SK-N-SH (cell line): ENCODE results near the gene NMNAT1. TPM values are rescaled to one million over a fixed set of nuclear protein-coding genes. Genes with fewer than 3 reads are reported as not detected.

Experiments
- CTCF ChIA-PET: fragments of 300-600, 350-600 bp; formaldehyde crosslinking; extraction: SDS; loops from one replicate; lab custom pipeline; 2021; lab: Yijun Ruan, JAX
- POLR2A ChIA-PET: fragments of 350-600 bp; sonication (Branson Sonifier 250); formaldehyde crosslinking; extraction: SDS; loops from one replicate; lab custom pipeline; 2020; ENCODE audit warnings: antibody characterized with exemption, inconsistent platforms; lab: Yijun Ruan, JAX
- DNase-seq: peaks from one replicate; pipeline ENCODE4 v3.0.0; 2012
- H2AFZ ChIP-seq: fragments of 200-600 bp; sonication (generic); 2 replicates; pipeline ENCODE4 v1.8.1; 2016; ENCODE audit warnings: antibody characterized with exemption, mild to moderate bottlenecking, low read depth
- H3F3A ChIP-seq: fragments of 200-600 bp; sonication (generic); replicated peaks from 2 replicates; pipeline ENCODE3; 2016; ENCODE audit warnings: antibody characterized with exemption, mild to moderate bottlenecking; ENCODE audit not compliant: insufficient read depth
- H3K27ac ChIP-seq, 2 experiments: fragments of 200-500 bp in 1 of 2; fragments of 200-600 bp in 1 of 2; sonication (Bioruptor generic) in 1 of 2; sonication (generic), shearing (Covaris generic) in 1 of 2; 2 replicates each; pipeline versions ENCODE4 v1.5.1 to v1.6.1; 2014 to 2016; ENCODE audit warnings: low read depth in 2 of 2, inconsistent platforms in 1 of 2, low read length in 1 of 2, mild to moderate bottlenecking in 1 of 2, mixed read lengths in 1 of 2
- H3K27me3 ChIP-seq: fragments of 200-600 bp; sonication (generic), shearing (Covaris generic); 2 replicates; pipeline ENCODE4 v1.6.1; 2016; ENCODE audit warnings: mixed run types; ENCODE audit not compliant: insufficient read depth
- H3K36me3 ChIP-seq, 2 experiments: fragments of 200-500 bp in 1 of 2; fragments of 200-600 bp in 1 of 2; sonication (Bioruptor generic) in 1 of 2; sonication (generic) in 1 of 2; replicated peaks in 1 of 2; 2 replicates each; pipeline versions ENCODE3 to v1.5.1; 2014 to 2016; ENCODE audit warnings: low read length in 1 of 2, mild to moderate bottlenecking in 1 of 2; ENCODE audit not compliant: insufficient read depth in 2 of 2, control insufficient read depth in 1 of 2
- H3K4me1 ChIP-seq, 2 experiments: fragments of 200-500 bp in 1 of 2; fragments of 200-600 bp in 1 of 2; sonication (Bioruptor generic) in 1 of 2; sonication (generic), shearing (Covaris generic) in 1 of 2; 2 replicates each; pipeline versions ENCODE4 v1.5.1 to v1.6.1; 2014 to 2016; ENCODE audit warnings: low read depth in 1 of 2, low read length in 1 of 2, mixed run types in 1 of 2; ENCODE audit not compliant: insufficient read depth in 2 of 2, control insufficient read depth in 1 of 2
- H3K4me2 ChIP-seq: fragments of 200-600 bp; sonication (generic), shearing (Covaris generic); 2 replicates; pipeline ENCODE4 v1.6.1; 2017; ENCODE audit warnings: mixed run types
- H3K4me3 ChIP-seq, 2 experiments: fragments of 200-500 bp in 1 of 2; fragments of 200-600 bp in 1 of 2; sonication (Bioruptor generic) in 1 of 2; sonication (generic), shearing (Covaris generic) in 1 of 2; 2 replicates each; pipeline versions ENCODE4 v1.5.1 to v1.8.1; 2014 to 2016; ENCODE audit warnings: low read depth in 2 of 2, inconsistent platforms in 1 of 2, low read length in 1 of 2, mild to moderate bottlenecking in 1 of 2, mixed read lengths in 1 of 2, moderate library complexity in 1 of 2
- H3K79me2 ChIP-seq: fragments of 200-600 bp; sonication (generic); 2 replicates; pipeline ENCODE4 v1.8.1; 2017; ENCODE audit warnings: mild to moderate bottlenecking; ENCODE audit not compliant: insufficient read depth
- H3K9ac ChIP-seq: fragments of 200-600 bp; sonication (generic); 2 replicates; pipeline ENCODE4 v1.6.1; 2017; ENCODE audit warnings: mixed run types
- H3K9me2 ChIP-seq: fragments of 200-600 bp; sonication (generic); 2 replicates; pipeline ENCODE4 v1.6.1; 2017; ENCODE audit warnings: mixed run types
- H3K9me3 ChIP-seq: fragments of 200-600 bp; sonication (generic); 2 replicates; pipeline ENCODE4 v1.6.1; 2017; ENCODE audit warnings: mixed run types, mild to moderate bottlenecking, moderate library complexity
- H4K20me1 ChIP-seq: fragments of 200-600 bp; sonication (generic); 2 replicates; pipeline ENCODE4 v1.6.1; 2017; ENCODE audit warnings: mild to moderate bottlenecking, mixed run types; ENCODE audit not compliant: insufficient read depth
- EP300 ChIP-seq, 2 experiments: IDR thresholded peaks; 2 replicates each; pipeline versions ENCODE4 v1.4.0 to v1.6.1; 2012; ENCODE audit warnings: borderline replicate concordance in 1 of 2, low read depth in 1 of 2, low read length in 1 of 2
- EZH2phosphoT487 ChIP-seq: fragments of 200-600 bp; sonication (generic); IDR thresholded peaks from 2 replicates; pipeline ENCODE4 v1.6.1; 2017; ENCODE audit warnings: low read depth, mixed run types, mild to moderate bottlenecking, antibody characterized with exemption, moderate library complexity, borderline replicate concordance
- IRF3 ChIP-seq: fragments of 150-350 bp; IDR thresholded peaks from 2 replicates; pipeline ENCODE4 v1.6.1; 2016; ENCODE audit warnings: mild to moderate bottlenecking, low read depth, low read length
- NFIC ChIP-seq: IDR thresholded peaks from 2 replicates; pipeline ENCODE4 v1.4.0; 2012; ENCODE audit warnings: borderline replicate concordance
- NRF1 ChIP-seq: IDR thresholded peaks from 2 replicates; pipeline ENCODE4 v1.6.1; 2012; ENCODE audit warnings: low read depth, mild to moderate bottlenecking, low read length
- POLR2AphosphoS5 ChIP-seq: IDR thresholded peaks from 2 replicates; pipeline ENCODE4 v1.6.1; 2012; ENCODE audit warnings: low read depth, low read length
- RAD21 ChIP-seq: IDR thresholded peaks from 2 replicates; pipeline ENCODE4 v1.6.1; 2012; ENCODE audit warnings: mild to moderate bottlenecking, low read length
- REST ChIP-seq: IDR thresholded peaks from 2 replicates; pipeline ENCODE4 v1.6.1; 2012; ENCODE audit warnings: mild to moderate bottlenecking, low read depth, low read length, moderate library complexity
- TAF1 ChIP-seq: IDR thresholded peaks from 2 replicates; pipeline ENCODE4 v1.6.1; 2012; ENCODE audit warnings: low read depth, mild to moderate bottlenecking, low read length, moderate library complexity, borderline replicate concordance
- USF1 ChIP-seq: IDR thresholded peaks from 2 replicates; pipeline ENCODE4 v1.4.0; 2012; ENCODE audit warnings: low read depth, borderline replicate concordance
- USF2 ChIP-seq: fragments of 150-350 bp; IDR thresholded peaks from 2 replicates; pipeline ENCODE4 v1.6.1; 2017; ENCODE audit warnings: antibody characterized with exemption, low read length, low read depth, borderline replicate concordance
- WGBS: methylation state at CpG from one replicate; pipeline ENCODE4 v1.1.6; 2017; ENCODE audit warnings: low lambda C conversion rate; 5-methylcytosine and 5-hydroxymethylcytosine counted together
- polyA plus RNA-seq, 3 experiments: library from polyadenylated mRNA; depleted of rRNA; stranded (reverse); fragments of >200 nt; gene quantifications; 2 replicates each; pipeline ENCODE4 v1.2.3, GENCODE V29; 2012

The NMNAT1 gene
- polyA plus RNA-seq, 1 of the 3 experiments (the other 2 are of a cell fraction) = 7.0 TPM

GRCh38 chr1:9900142-9901043 lies 42.9 kb upstream of the NMNAT1 start:
- Histone ChIP-seq H3K36me3 (no peaks in the 10 kb centered on the region), H3K4me2 (no peak overlapping the region), H3K79me2 (peaks cover 39% of the 10 kb centered on the region), H3K9ac (no peak overlapping the region), H3K9me2 (no peaks in the 10 kb centered on the region), H3K4me3 (no peak overlapping the region), H4K20me1 (no peaks in the 10 kb centered on the region), H2AFZ (no peak overlapping the region), H3K27me3 (no peaks in the 10 kb centered on the region), H3F3A (no peaks in the 10 kb centered on the region), H3K9me3 (no peaks in the 10 kb centered on the region), H3K27ac (no peak overlapping the region)
- ChIA-PET CTCF (interaction anchor here (1.0 kb wide), 1 partner anchor 9 kb away, joined by 3 read pairs; no protein-coding TSS in a partner anchor), POLR2A (no interaction called here)
- WGBS = 94% methylated on average over 13 of the region's 18 CpGs
- DNase-seq = no peak
- TF ChIP-seq NRF1 (no peak), EP300 (IDR thresholded peaks at IDR 0.05; ENCODE audit: borderline replicate concordance in 1 of 2, low read depth in 1 of 2, low read length in 1 of 2) (no peak), TAF1 (no peak), IRF3 (no peak), USF1 (no peak)
- TF ChIP-seq, all 33 proteins: peak for 0
- H3K4me1 ChIP-seq = peaks cover 0 to 9% of the 10 kb centered on the region in 2 experiments; a peak in 1 of 4 replicates

GRCh38 chr1:9901148-9902059 lies 41.9 kb upstream of the NMNAT1 start:
- H3K79me2 ChIP-seq = peaks cover 42% of the 10 kb centered on the region
- no peaks in the 10 kb centered on the region for H3K27me3 ChIP-seq
- ChIA-PET CTCF (interaction anchor here (1.1 kb wide), 1 partner anchor 274 kb away, joined by 5 read pairs; no protein-coding TSS in a partner anchor), POLR2A (interaction anchor here (0.6 to 1.1 kb wide), 2 partner anchors 10 to 82 kb away, joined by 3 read pairs; no protein-coding TSS in a partner anchor)
- H3K4me3 ChIP-seq = no peak overlapping the region
- no peak overlapping the region for H3K27ac ChIP-seq
- 91% methylated on average over 9 of the region's 9 CpGs for WGBS
- no peak overlapping the region for H2AFZ ChIP-seq
- H4K20me1 ChIP-seq = no peaks in the 10 kb centered on the region
- no peaks in the 10 kb centered on the region for H3K36me3 ChIP-seq
- no peak overlapping the region for H3K4me2 ChIP-seq
- H3F3A ChIP-seq = no peaks in the 10 kb centered on the region
- no peaks in the 10 kb centered on the region for H3K9me2 ChIP-seq
- H3K4me1 ChIP-seq = peaks cover 0 to 9% of the 10 kb centered on the region in 2 experiments; a peak in 1 of 4 replicates
- H3K9me3 ChIP-seq = no peaks in the 10 kb centered on the region
- TF ChIP-seq REST = no peak
- no peak for TF ChIP-seq EZH2phosphoT487
- TF ChIP-seq NFIC = no peak
- TF ChIP-seq EP300 (IDR thresholded peaks at IDR 0.05; ENCODE audit: borderline replicate concordance in 1 of 2, low read depth in 1 of 2, low read length in 1 of 2) = no peak
- TF ChIP-seq USF2 = no peak
- TF ChIP-seq POLR2AphosphoS5 = no peak
- TF ChIP-seq RAD21 = no peak
- DNase-seq = no peak
- H3K9ac ChIP-seq = no peak overlapping the region
